ENCODE measurements around the gene C7.
"Not testable (repeated sequence)": the region's sequence is repeated elsewhere in the genome, so short reads cannot be mapped to it uniquely, and the experiment has no call there.

C7 gene

DNA sequence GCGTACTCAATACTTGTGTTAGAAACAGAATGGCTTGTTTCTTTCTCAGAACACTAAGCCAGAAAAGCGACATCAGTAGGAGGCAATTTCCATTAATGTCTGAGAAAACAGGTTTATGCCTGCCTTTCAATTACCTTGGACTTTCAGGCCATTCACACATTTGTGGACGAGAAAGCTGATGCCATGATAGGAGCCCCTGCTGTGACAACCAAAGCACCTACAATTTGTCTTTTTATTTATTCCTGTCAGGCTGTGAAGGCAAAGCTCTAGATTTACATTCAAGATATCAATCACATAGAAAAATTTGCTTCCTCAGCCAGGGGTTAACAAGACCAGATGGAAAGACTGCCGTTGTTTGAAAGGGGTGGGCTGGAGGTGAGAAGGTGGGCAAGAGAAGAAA is 76.2 kb downstream of the C7 start:
- no peak for DNase-seq (ENCODE audit: low read depth, low spot score)
- no peak overlapping the region for H3K4me3 ChIP-seq (ENCODE audit: low read length)

- no peak for DNase-seq (ENCODE audit: low read depth, low spot score)
- no peak overlapping the region for H3K4me3 ChIP-seq (ENCODE audit: low read length)
These were observed 77.4 kb downstream of the C7 start for GRCh38 chr5:40986666-40987065.

- H3K4me3 ChIP-seq (ENCODE audit: low read length): no peak overlapping the region
- DNase-seq (ENCODE audit: low read depth, low spot score): no peak
These were observed 78.1 kb downstream of the C7 start for GRCh38 chr5:40987349-40987748.

- H3K4me3 ChIP-seq (ENCODE audit: low read length): no peak overlapping the region
- DNase-seq (ENCODE audit: low read depth, low spot score): no peak
These were observed 79.6 kb downstream of the C7 start for GRCh38 chr5:40988746-40989510.

DNA sequence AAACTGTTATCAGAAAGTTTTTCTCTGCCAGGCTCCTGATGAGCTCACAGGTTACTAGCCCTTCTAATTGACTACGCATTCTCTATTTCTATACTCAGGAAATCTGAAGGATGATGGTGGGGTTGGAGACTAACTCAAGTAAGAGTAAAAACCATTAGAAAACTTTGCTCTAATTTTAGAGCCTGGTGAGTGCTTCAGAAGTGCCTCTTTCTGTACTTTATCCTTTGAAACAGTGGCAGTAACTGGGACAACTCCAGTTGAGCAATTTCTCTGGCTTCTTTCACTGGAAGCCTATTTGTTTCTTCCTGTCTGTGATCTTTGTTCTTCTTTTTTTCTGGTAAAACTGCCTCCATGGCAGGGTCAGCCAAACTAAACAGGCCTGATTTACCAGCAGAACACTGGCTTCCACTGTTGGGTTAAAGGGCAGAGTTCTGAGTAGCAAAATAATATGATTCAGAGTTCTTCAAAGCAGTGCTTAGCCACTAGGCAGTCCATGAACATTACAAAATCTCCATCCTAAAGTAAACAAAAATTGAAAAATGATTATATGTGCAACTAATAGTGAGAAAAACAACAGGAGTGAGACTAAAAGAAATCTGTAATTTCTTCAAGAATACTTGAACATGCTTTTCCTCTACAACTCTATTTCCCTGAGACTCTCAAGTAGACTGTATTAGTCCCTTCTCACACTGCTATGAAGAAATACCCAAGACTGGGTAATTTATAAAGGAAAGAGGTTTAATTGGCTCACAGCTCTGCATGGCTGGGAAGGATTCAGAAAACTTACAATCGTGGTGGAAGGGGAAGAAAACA is 82.1 kb downstream of the C7 start:
- no peak overlapping the region for H3K4me3 ChIP-seq (ENCODE audit: low read length)
- DNase-seq (ENCODE audit: low read depth, low spot score): no peak

DNA sequence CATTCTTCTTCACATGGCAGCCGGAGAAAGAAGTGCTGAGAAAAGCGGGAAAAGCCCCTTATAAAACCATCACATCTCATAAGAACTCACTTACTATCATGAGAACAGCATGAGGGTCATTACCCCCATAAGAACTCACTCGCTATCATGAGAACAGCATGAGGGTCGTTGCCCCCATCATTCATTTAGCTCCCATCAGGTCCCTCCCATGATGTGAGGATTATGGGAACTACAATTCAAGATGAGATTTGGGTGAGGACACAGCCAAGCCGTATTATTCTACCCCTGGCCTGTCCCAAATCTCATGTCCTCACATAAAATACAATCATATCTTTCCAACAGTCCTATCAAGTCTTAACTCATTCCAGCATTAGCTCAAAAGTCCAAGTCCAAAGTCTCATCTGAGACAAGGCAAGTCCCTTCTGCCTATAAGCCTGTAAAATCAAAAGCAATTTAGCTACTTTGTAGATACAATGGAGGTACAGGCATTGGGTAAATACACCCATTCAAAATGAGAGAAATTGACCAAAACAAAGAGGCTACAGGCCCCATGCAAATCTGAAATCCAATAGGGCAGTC is 82.8 kb downstream of the C7 start:
- DNase-seq (ENCODE audit: low read depth, low spot score): no peak
- H3K4me3 ChIP-seq (ENCODE audit: low read length): no peak overlapping the region

- H3K4me3 ChIP-seq (ENCODE audit: low read length): no peak overlapping the region
- DNase-seq (ENCODE audit: low read depth, low spot score): no peak
These were observed 86.7 kb downstream of the C7 start for GRCh38 chr5:40995801-40996586.

GRCh38 chr5:40999142-40999541 is 89.8 kb downstream of the C7 start:
- H3K4me3 ChIP-seq (ENCODE audit: low read length): no peak overlapping the region
- DNase-seq (ENCODE audit: low read depth, low spot score): no peak

- no peak for DNase-seq (ENCODE audit: low read depth, low spot score)
- H3K4me3 ChIP-seq (ENCODE audit: low read length): no peak overlapping the region
These were observed 90.7 kb downstream of the C7 start for GRCh38 chr5:40999966-41000365.

DNA sequence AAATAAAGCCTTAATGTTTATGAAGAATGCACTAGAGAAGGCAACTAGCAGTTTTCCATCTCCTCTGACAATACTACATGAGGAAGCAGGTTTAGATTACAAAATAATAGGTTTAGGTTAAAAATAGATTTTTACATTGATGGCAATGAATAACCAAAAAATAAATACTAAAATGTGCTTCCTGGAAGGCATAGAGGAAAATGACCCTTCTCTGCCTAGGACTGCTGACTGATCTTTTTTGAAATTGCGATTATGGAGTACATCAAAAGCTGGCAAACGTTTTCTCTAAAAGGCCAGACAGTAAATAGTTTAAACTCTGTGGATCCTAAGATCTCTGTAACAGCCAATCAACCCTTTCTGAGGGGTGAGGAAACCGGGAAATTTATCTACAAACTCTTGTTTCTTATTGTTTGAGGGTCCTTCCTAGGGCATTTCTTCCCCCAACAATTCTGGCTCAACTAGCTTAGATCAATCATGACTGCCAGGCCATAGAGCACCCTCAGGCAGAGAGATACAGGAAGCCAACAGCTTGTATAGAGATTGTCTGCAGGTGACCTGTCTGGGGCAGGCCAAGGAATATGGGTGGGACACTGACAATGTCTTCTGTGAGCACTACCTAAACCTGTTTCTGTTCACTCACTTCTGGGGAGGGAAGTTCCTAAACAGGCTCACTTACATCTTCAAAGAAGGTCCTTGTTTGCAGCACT is 94.5 kb downstream of the C7 start:
- no peak overlapping the region for H3K4me3 ChIP-seq (ENCODE audit: low read length)
- DNase-seq (ENCODE audit: low read depth, low spot score): no peak

DNA sequence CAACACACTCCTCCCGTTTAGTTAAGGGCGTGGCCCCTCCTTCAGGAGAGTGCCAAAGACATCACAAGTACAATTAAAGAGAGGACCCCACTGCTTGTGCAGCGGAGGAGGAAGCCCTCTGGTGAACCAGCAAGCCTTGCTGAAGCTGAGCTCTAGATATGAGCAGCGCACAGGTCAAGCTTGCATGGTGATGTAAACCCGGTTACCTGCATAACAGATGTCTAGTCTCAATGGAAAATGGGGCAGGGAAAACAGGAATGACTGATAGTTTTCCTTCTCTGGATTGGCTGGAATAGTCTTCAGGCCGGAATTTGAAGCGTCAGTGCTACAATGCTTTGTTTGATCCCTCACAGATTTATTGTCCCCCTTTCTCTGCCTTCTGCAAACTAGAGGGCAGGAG is 95.6 kb downstream of the C7 start:
- H3K4me3 ChIP-seq (ENCODE audit: low read length): no peak overlapping the region
- no peak for DNase-seq (ENCODE audit: low read depth, low spot score)

- no peak for DNase-seq (ENCODE audit: low read depth, low spot score)
- no peak overlapping the region for H3K4me3 ChIP-seq (ENCODE audit: low read length)
These were observed 99.9 kb downstream of the C7 start for GRCh38 chr5:41009232-41009631.

GRCh38 chr5:41010572-41010971 is 101.3 kb downstream of the C7 start:
- DNase-seq (ENCODE audit: low read depth, low spot score): no peak
- H3K4me3 ChIP-seq (ENCODE audit: low read length): no peak overlapping the region

DNA sequence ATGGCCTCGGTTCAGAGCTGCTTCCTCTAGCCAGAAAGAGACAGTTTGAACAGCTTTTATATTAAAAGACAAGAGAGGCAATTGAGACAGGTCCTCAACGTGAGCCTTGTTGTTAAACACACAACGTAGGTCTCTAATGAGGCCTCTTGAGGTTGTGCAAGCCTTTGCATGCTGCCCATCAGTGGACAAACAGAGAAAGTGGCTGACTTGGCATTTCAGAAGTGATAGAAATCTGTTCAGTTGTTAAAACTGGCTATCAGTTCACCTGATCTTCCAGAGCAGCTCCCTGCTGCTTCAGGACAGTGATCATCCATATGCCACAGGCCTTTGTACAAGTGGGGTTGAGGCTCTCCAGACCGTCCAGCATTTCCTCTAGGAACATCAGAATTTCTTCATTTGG is 103.0 kb downstream of the C7 start:
- H3K4me3 ChIP-seq (ENCODE audit: low read length): no peak overlapping the region
- DNase-seq (ENCODE audit: low read depth, low spot score): no peak

GRCh38 chr5:41022600-41022999 is 113.3 kb downstream of the C7 start:
- not testable (repeated sequence) for DNase-seq (ENCODE audit: low read depth, low spot score)

More at GRCh38 chr5:41022600-41022999, 113.3 kb downstream of the C7 start:
- H3K4me3 ChIP-seq (ENCODE audit: low read length): not testable (repeated sequence)
